GM12878 (cell line): ENCODE data around the gene PSAT1. TPM values are rescaled to one million over a fixed set of nuclear protein-coding genes. Genes with fewer than 3 reads are reported as not detected.

Source experiments
- ATAC-seq: fragments of 200-7000 bp; cut with Tn5 transposase; 3 replicates; pipeline ENCODE4 v1.9.1; 2020; ENCODE audit warnings: mild to moderate bottlenecking, moderate library complexity
- BruUV-seq: library from RNA; stranded (reverse); fragments of 400-500 nt; replicated peaks from 2 replicates; lab custom pipeline; 2021; lab: Mats Ljungman, UMichigan
- CTCF ChIA-PET: fragments of 300-600 bp; sonication (Branson Sonifier 250); formaldehyde crosslinking; extraction: SDS; loops from one replicate; lab custom pipeline; 2021; ENCODE audit warnings: inconsistent platforms; lab: Yijun Ruan, JAX
- POLR2A ChIA-PET: fragments of 350-600 bp; formaldehyde crosslinking; extraction: SDS; loops from one replicate; lab custom pipeline; 2021; ENCODE audit warnings: inconsistent platforms; lab: Charles Lee
- RAD21 ChIA-PET: fragments of 300-600 bp; sonication (Branson Sonifier 250); formaldehyde crosslinking; loops from one replicate; lab custom pipeline; 2023; ENCODE audit warnings: antibody characterized with exemption; ENCODE audit not compliant: unreplicated experiment; lab: Charles Lee
- SMC1A ChIA-PET: fragments of 300-600 bp; sonication (Branson Sonifier 250); formaldehyde crosslinking; loops from one replicate; lab custom pipeline; 2023; ENCODE audit not compliant: unreplicated experiment, uncharacterized antibody; lab: Charles Lee
- DNase-seq: peaks from one replicate; pipeline ENCODE4 v3.0.0-alpha.2; 2011; ENCODE audit warnings: low read depth, low spot score
- FAIRE-seq: peaks from 3 replicates; lab custom pipeline; 2011; peaks lifted over from hg19 to GRCh38; lab: Jason Lieb, UNC
- H2AFZ ChIP-seq: 2 replicates; pipeline ENCODE4 v1.6.0; 2011; ENCODE audit warnings: low read depth, low read length, control low read depth; ENCODE audit not compliant: control insufficient read depth
- H3K27ac ChIP-seq: 2 replicates; pipeline ENCODE4 v1.5.1; 2011; ENCODE audit warnings: control low read depth; ENCODE audit not compliant: control insufficient read depth, insufficient read depth
- H3K27me3 ChIP-seq, 2 experiments: replicated peaks in 1 of 2; 2 replicates each; pipeline versions ENCODE4 v1.6.0 to v1.6.1; 2011; ENCODE audit warnings: low read length in 1 of 2; ENCODE audit not compliant: control insufficient read depth in 2 of 2, insufficient read depth in 2 of 2
- H3K36me3 ChIP-seq, 2 experiments: 2 replicates each; pipeline ENCODE4 v1.5.1; 2011; ENCODE audit warnings: low read length in 1 of 2; ENCODE audit not compliant: control insufficient read depth in 2 of 2, insufficient read depth in 2 of 2
- H3K4me1 ChIP-seq: 2 replicates; pipeline ENCODE4 v1.6.1; 2011; ENCODE audit warnings: mild to moderate bottlenecking, low read length, moderate library complexity, mixed read lengths; ENCODE audit not compliant: control insufficient read depth, insufficient read depth
- H3K4me2 ChIP-seq: 2 replicates; pipeline ENCODE4 v1.6.0; 2011; ENCODE audit warnings: control low read depth; ENCODE audit not compliant: control insufficient read depth, insufficient read depth
- H3K4me3 ChIP-seq: fragments of 200-600 bp; sonication (generic); 2 replicates; pipeline ENCODE4 v1.5.1; 2016
- H3K79me2 ChIP-seq: 2 replicates; pipeline ENCODE4 v1.6.0; 2011; ENCODE audit warnings: low read length; ENCODE audit not compliant: control insufficient read depth, insufficient read depth
- H3K9ac ChIP-seq: 2 replicates; pipeline ENCODE4 v1.8.0; 2011; ENCODE audit warnings: low read length, control low read depth, mixed read lengths; ENCODE audit not compliant: control insufficient read depth, insufficient read depth
- H3K9me3 ChIP-seq: replicated peaks from 3 replicates; pipeline ENCODE4 v1.5.1; 2011; ENCODE audit warnings: mild to moderate bottlenecking, low read length; ENCODE audit not compliant: control insufficient read depth, insufficient read depth
- H4K20me1 ChIP-seq: 2 replicates; pipeline ENCODE4 v1.6.0; 2011; ENCODE audit not compliant: control insufficient read depth, insufficient read depth
- CEBPB ChIP-seq, 2 experiments: fragments of 150-350 bp in 1 of 2; IDR thresholded peaks; 2 replicates each; pipeline ENCODE4 v1.6.1; 2012 to 2014; ENCODE audit warnings: low read depth in 2 of 2, low read length in 2 of 2, borderline replicate concordance in 1 of 2, inconsistent platforms in 1 of 2
- FOXM1 ChIP-seq: IDR thresholded peaks from 2 replicates; pipeline ENCODE4 v1.6.1; 2012; ENCODE audit warnings: low read depth, mild to moderate bottlenecking, inconsistent platforms, low read length, moderate library complexity
- IKZF1 ChIP-seq: fragments of 450-650 bp; conservative IDR thresholded peaks from 2 replicates; pipeline ENCODE4 v1.6.1; 2017; ENCODE audit warnings: antibody characterized with exemption, mild to moderate bottlenecking
- JUND ChIP-seq: IDR thresholded peaks from 2 replicates; pipeline ENCODE4 v1.6.1; 2012; ENCODE audit warnings: low read depth, mild to moderate bottlenecking, low read length, improper control_type of control experiment, moderate library complexity
- LARP7 ChIP-seq: fragments of 450-650 bp; IDR thresholded peaks from 2 replicates; pipeline ENCODE4 v1.6.1; 2017; ENCODE audit warnings: mild to moderate bottlenecking
- MEF2A ChIP-seq: IDR thresholded peaks from 2 replicates; pipeline ENCODE4 v1.6.1; 2011; ENCODE audit warnings: low read depth, mild to moderate bottlenecking, low read length, moderate library complexity; ENCODE audit not compliant: insufficient read depth
- MYC ChIP-seq: IDR thresholded peaks from 2 replicates; pipeline ENCODE4 v1.6.1; 2011; ENCODE audit warnings: mild to moderate bottlenecking, low read length, moderate library complexity, inconsistent platforms; ENCODE audit not compliant: insufficient read depth, insufficient replicate concordance, insufficient read length, severe bottlenecking
- RAD21 ChIP-seq: IDR thresholded peaks from 2 replicates; pipeline ENCODE4 v1.6.1; 2011; ENCODE audit warnings: mild to moderate bottlenecking, low read depth, low read length, moderate library complexity; ENCODE audit not compliant: insufficient read depth
- SP1 ChIP-seq: IDR thresholded peaks from one replicate; pipeline ENCODE4 v1.6.1; 2011; ENCODE audit warnings: low read depth, low read length
- SPI1 ChIP-seq: IDR thresholded peaks from 2 replicates; pipeline ENCODE4 v1.6.1; 2011; ENCODE audit warnings: low read depth, mild to moderate bottlenecking, low read length, moderate library complexity, borderline replicate concordance; ENCODE audit not compliant: insufficient read depth
- SUZ12 ChIP-seq: fragments of 200-600 bp; sonication (generic); IDR thresholded peaks from one replicate; pipeline ENCODE4 v1.6.1; 2018; ENCODE audit warnings: antibody characterized with exemption, mild to moderate bottlenecking; ENCODE audit not compliant: unreplicated experiment
- TCF12 ChIP-seq: IDR thresholded peaks from 2 replicates; pipeline ENCODE4 v1.6.1; 2011; ENCODE audit warnings: low read depth, mild to moderate bottlenecking, low read length
- TCF3 ChIP-seq: IDR thresholded peaks from 2 replicates; pipeline ENCODE4 v1.6.1; 2012; ENCODE audit warnings: low read depth, mild to moderate bottlenecking, low read length, borderline replicate concordance; ENCODE audit not compliant: insufficient read depth
- ZNF217 ChIP-seq: fragments of 450-650 bp; IDR thresholded peaks from 2 replicates; pipeline ENCODE4 v1.6.1; 2017; ENCODE audit warnings: antibody characterized with exemption, mild to moderate bottlenecking
- ZNF274 ChIP-seq: IDR thresholded peaks from one replicate; pipeline ENCODE4 v1.8.0; 2011; ENCODE audit not compliant: insufficient read length, insufficient read depth
- WGBS: methylation state at CpG from one replicate; pipeline ENCODE4 v1.1.6; 2016; ENCODE audit warnings: low lambda C conversion rate; ENCODE audit not compliant: insufficient replicate concordance, insufficient coverage; ENCODE audit errors: missing lambda C conversion rate; 5-methylcytosine and 5-hydroxymethylcytosine counted together
- in situ Hi-C: fragments of 300-500 bp; cut with MboI; formaldehyde crosslinking; loops from 9 replicates; pipeline ENCODE4 v1.14.3; 2018; ENCODE audit warnings: mixed read lengths
- intact Hi-C: fragments of 100-400 bp; cut with micrococcal nuclease; formaldehyde crosslinking; loops from one replicate; pipeline ENCODE4 v1.14.2; 2022; ENCODE audit not compliant: unreplicated experiment
- polyA plus RNA-seq, 11 experiments: library from polyadenylated mRNA; depleted of rRNA in 4 of 11; unstranded in 6 of 11; stranded (reverse) in 5 of 11; fragments of >200 nt; fragmentation: Nextera tagmentation in 4 of 11; fragmentation: Illumina TruSeq in 1 of 11; extraction: Ambion mirVana in 4 of 11; extraction: Trizol in 1 of 11; gene quantifications; 1 replicate in 1 of 11; 2 replicates in 10 of 11; pipeline versions ENCODE4 v1.2.1 to v1.2.3, GENCODE V29; 2011 to 2016; ENCODE audit warnings: inconsistent platforms in 2 of 11, missing spikeins in 2 of 11, low read depth in 1 of 11
- total RNA-seq, 4 experiments: library from RNA; depleted of rRNA in 3 of 4; stranded (reverse); fragments of >200 nt in 3 of 4; fragmentation: Illumina TruSeq in 1 of 4; extraction: Trizol in 1 of 4; gene quantifications; 2 replicates each; pipeline versions ENCODE4 v1.2.1 to v1.2.3, GENCODE V29; 2013 to 2021

Gene PSAT1
- total and polyA plus RNA-seq, 10 of the 15 experiments (the other 5 are each of a cell fraction or from before 2014, with no cell fraction given): 35.1 to 126 (median 51.9) TPM

GRCh38 chr9:78354989-78355388 lies 58.1 kb downstream of the PSAT1 start:
- POLR2A ChIA-PET: no interaction called here
- intact Hi-C loops: no loop called here
- Histone ChIP-seq H3K4me2 (no peak overlapping the region), H3K27ac (no peak overlapping the region), H3K4me3 (no peak overlapping the region), H4K20me1 (no peaks in the 10 kb centered on the region), H2AFZ (no peak overlapping the region), H3K79me2 (no peaks in the 10 kb centered on the region), H3K4me1 (no peaks in the 10 kb centered on the region; the same call in 1 of the 2 replicates), H3K9ac (no peak overlapping the region), H3K27me3 (no peaks in the 10 kb centered on the region), H3K36me3 (no peaks in the 10 kb centered on the region), H3K9me3 (no peaks in the 10 kb centered on the region)
- FAIRE-seq: no peak
- SMC1A ChIA-PET: no interaction called here
- TF ChIP-seq MEF2A: no peak
- no peak for TF ChIP-seq LARP7
- TF ChIP-seq SUZ12: no peak
- TF ChIP-seq FOXM1: no peak
- TF ChIP-seq CEBPB (IDR thresholded peaks at IDR 0.05; ENCODE audit: borderline replicate concordance in 1 of 2, low read depth in 2 of 2, low read length in 2 of 2): no peak
- no peak for TF ChIP-seq SP1
- CTCF ChIA-PET: interaction anchor here (0.8 kb wide), 1 partner anchor 14 kb away, joined by 4 read pairs; no protein-coding TSS in a partner anchor
- 55% methylated on average over 3 of the region's 3 CpGs for WGBS
- ATAC-seq: no peak
- no TSS peak for BruUV-seq
- RAD21 ChIA-PET: no interaction called here
- no peak for DNase-seq
- in situ Hi-C loops: no loop called here

- DNase-seq (no peak), ATAC-seq (no peak), FAIRE-seq (no peak)
- H3K27ac ChIP-seq: no peak overlapping the region
- RAD21 ChIA-PET: no interaction called here
- H3K9ac ChIP-seq: no peak overlapping the region
- BruUV-seq: no TSS peak
- POLR2A ChIA-PET: no interaction called here
- intact Hi-C loops (no loop called here), in situ Hi-C loops (no loop called here)
- H3K4me1 ChIP-seq: no peaks in the 10 kb centered on the region; the same call in 1 of the 2 replicates
- H3K4me3 ChIP-seq: no peak overlapping the region
- H3K27me3 ChIP-seq: no peaks in the 10 kb centered on the region
- no peaks in the 10 kb centered on the region for H3K79me2 ChIP-seq
- CTCF ChIA-PET: interaction anchor here (0.7 kb wide), 1 partner anchor 1359 kb away, joined by 3 read pairs; no protein-coding TSS in a partner anchor
- H4K20me1 ChIP-seq: no peaks in the 10 kb centered on the region
- SMC1A ChIA-PET: no interaction called here
- no peaks in the 10 kb centered on the region for H3K36me3 ChIP-seq
- no peak overlapping the region for H2AFZ ChIP-seq
- WGBS: 51% methylated on average over 4 of the region's 4 CpGs
- H3K9me3 ChIP-seq: no peaks in the 10 kb centered on the region
- H3K4me2 ChIP-seq: no peak overlapping the region
- TF ChIP-seq ZNF274: no peak
- no peak for TF ChIP-seq CEBPB (IDR thresholded peaks at IDR 0.05; ENCODE audit: borderline replicate concordance in 1 of 2, low read depth in 2 of 2, low read length in 2 of 2)
- no peak for TF ChIP-seq ZNF217
- TF ChIP-seq MYC: no peak
- no peak for TF ChIP-seq RAD21
- no peak for TF ChIP-seq IKZF1
- no peak for TF ChIP-seq TCF12
- TF ChIP-seq TCF3: no peak
- no peak for TF ChIP-seq SPI1
- no peak for TF ChIP-seq JUND
Observed at GRCh38 chr9:78356634-78357033, 59.7 kb downstream of the PSAT1 start.
